Umbilical cord (tissue), 2 donors: ENCODE data around the gene SLC4A9. TPM values are rescaled to one million over a fixed set of nuclear protein-coding genes. Genes with fewer than 3 reads are reported as not detected.
A peak's percentile ranks its signal among the peaks of the same experiment; 100 is the strongest.

Experiments used
- DNase-seq: peaks from one replicate; pipeline ENCODE4 v3.0.0-alpha.2; 2015; ENCODE audit warnings: low spot score
- total RNA-seq: library from RNA; depleted of rRNA; stranded (reverse); fragments of >200 nt; gene quantifications from one replicate; pipeline ENCODE4 v1.2.3, GENCODE V29; 2014; ENCODE audit warnings: low replicate concordance; ENCODE audit not compliant: insufficient read depth

SLC4A9 gene
- total RNA-seq, 1 donor from 2014 or later = not detected

DNA sequence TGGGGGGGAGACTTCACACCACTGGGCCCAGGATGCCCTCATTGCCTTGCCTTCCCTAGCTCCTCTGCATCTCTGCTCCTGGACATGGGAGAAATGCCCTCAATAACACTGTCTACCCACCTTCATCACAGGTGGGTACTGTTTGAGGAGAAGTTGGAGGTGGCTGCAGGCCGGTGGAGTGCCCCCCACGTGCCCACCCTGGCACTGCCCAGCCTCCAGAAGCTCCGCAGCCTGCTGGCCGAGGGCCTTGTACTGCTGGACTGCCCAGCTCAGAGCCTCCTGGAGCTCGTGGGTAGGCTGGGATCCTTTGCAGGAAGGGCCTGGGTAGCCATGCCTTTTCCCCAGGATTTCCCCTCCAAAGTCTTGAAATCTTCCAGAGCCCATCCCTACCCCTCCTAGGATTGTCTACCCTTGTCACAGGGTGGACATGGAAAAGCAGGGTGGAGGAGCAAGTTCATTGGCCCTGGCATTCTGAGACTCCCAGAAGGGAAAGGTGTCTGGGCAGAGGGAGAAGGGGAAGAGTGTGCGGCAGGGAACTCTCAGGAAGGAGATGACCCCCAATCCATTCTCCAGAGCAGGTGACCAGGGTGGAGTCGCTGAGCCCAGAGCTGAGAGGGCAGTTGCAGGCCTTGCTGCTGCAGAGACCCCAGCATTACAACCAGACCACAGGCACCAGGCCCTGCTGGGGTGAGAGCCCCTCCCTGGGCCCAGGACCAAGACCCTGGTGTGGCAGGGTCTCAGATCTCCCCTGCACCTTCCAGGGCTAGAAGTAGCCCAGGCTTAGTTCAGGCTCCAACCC, 886 bp downstream of the SLC4A9 start:
- DNase-seq = no peak

GRCh38 chr5:140361901-140362300, 1.9 kb downstream of the SLC4A9 start:
- no peak for DNase-seq

DNA sequence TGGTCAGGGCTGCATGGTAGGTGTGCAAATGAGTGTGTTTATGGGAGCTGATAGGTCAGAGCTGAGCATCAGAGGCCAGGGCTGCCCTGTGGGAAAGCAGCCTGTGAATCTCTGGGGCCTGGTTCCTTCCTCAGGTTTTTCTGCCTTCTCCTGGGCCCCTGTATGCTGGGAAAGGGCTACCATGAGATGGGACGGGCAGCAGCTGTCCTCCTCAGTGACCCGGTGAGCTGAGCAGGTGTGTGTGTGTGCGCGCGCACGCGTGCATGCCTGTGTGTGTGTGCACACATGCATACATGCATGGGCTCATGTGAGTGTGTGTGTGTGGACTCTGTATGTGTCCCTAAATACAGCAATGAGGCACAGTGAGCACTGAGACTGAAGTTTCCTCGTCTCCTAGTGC, 2.3 kb downstream of the SLC4A9 start:
- no peak for DNase-seq

DNA sequence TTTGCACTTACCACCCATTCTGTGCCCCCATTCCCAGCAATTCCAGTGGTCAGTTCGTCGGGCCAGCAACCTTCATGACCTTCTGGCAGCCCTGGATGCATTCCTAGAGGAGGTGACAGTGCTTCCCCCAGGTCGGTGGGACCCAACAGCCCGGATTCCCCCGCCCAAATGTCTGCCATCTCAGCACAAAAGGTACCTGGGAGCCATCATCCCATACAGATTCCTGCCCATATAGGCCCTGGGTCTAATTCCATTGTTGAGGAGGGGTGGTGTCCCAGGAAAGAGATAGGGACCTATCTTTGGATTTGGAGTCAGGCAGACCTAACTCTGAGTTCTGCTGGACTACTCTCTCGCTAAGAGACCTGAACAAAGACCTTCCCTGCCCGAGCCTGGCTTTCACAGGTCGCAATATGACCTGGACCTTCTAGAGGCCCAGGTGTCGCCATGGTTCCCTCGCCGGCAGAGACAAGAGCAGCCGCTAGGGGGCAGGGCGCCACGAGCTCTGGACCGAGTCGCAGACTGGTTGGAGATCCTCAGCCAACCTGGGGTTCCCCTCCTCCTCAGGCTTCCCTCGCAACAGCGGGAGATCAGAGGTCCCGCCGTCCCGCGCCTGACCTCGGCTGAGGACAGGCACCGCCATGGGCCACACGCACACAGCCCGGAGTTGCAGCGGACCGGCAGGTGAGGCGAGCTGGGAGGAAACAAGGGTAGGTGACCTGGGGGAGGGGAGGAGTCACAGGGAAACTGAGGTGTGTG, 3.1 kb downstream of the SLC4A9 start:
- DNase-seq = peak; percentile 47

DNA sequence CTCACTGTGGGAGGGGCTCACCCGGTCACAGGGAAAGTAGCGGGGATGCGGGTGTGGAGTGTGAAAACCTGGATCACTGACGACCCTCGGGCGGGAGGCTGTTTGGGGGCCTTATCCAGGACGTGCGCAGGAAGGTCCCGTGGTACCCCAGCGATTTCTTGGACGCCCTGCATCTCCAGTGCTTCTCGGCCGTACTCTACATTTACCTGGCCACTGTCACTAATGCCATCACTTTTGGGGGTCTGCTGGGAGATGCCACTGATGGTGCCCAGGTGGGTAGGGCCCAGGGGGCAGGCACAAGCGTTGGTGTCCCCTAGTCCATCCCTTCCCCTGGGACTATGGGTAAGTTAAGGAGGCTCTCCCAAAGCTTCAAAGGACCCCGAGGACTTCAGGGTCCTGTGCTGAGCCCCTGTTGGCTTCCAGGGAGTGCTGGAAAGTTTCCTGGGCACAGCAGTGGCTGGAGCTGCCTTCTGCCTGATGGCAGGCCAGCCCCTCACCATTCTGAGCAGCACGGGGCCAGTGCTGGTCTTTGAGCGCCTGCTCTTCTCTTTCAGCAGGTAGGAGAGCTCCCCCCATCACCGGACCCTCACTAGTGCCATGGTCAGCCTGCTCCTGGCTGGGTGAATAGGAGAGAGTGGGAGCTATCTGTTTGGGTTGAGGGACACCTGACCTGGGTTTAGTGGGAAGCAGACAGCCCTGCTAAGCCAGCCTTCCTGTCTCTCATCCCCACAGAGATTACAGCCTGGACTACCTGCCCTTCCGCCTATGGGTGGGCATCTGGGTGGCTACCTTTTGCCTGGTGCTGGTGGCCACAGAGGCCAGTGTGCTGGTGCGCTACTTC, 3.9 kb downstream of the SLC4A9 start:
- no peak for DNase-seq

DNA sequence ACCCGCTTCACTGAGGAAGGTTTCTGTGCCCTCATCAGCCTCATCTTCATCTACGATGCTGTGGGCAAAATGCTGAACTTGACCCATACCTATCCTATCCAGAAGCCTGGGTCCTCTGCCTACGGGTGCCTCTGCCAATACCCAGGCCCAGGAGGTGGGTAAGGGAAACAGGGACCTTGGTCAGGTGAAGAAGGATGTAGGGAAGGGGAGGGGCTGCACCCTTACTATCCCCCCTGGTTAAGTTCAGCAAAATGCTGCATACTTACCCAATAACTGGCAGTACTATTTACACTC, 4.4 kb downstream of the SLC4A9 start:
- DNase-seq = no peak

GRCh38 chr5:140365282-140365681, 5.3 kb downstream of the SLC4A9 start:
- DNase-seq = no peak

DNA sequence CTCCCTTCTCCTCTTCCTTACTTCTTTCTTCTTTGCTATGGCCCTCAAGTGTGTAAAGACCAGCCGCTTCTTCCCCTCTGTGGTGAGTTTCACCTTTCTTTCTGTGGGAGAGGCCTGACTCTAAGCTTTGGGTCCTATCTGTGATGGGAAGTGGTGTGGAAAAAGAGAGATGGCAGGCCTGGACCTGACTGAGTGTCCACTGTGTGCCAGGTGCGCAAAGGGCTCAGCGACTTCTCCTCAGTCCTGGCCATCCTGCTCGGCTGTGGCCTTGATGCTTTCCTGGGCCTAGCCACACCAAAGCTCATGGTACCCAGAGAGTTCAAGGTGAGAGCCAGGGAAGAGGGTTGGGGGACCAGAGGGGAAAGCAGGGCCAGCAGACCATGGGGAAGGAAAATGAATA, 5.9 kb downstream of the SLC4A9 start:
- DNase-seq = no peak

DNA sequence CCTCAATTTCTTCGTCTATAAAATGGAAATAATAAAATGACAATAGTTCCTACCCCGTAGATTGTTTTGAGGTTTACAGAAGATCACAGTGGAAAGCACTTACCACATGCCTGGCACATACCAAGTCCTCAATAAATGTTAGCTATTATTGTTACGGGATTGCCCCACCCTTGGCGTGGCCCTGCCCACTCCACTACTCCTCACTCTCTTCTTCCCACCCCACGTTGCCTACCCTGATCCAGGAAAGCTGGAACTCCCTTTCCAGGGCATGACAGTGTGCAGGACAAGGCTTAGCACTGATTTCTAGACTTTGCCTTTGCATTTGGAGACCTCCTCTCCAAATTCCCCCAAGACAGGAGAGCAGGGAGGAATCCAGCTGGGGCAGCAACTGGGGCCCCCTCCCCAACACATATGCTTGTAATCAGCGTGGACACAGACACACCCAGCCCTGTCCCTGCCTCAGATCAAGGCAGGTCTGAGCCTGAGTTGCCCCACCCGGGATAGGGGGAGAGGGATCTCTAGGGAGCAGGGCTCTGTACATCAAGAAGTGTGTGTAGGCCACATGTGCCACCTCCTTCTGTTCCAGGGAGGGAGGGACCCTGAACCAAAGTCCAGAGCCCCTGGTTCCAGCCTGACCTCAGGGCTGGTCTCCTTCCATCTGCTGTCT, 6.7 kb downstream of the SLC4A9 start:
- DNase-seq = no peak

DNA sequence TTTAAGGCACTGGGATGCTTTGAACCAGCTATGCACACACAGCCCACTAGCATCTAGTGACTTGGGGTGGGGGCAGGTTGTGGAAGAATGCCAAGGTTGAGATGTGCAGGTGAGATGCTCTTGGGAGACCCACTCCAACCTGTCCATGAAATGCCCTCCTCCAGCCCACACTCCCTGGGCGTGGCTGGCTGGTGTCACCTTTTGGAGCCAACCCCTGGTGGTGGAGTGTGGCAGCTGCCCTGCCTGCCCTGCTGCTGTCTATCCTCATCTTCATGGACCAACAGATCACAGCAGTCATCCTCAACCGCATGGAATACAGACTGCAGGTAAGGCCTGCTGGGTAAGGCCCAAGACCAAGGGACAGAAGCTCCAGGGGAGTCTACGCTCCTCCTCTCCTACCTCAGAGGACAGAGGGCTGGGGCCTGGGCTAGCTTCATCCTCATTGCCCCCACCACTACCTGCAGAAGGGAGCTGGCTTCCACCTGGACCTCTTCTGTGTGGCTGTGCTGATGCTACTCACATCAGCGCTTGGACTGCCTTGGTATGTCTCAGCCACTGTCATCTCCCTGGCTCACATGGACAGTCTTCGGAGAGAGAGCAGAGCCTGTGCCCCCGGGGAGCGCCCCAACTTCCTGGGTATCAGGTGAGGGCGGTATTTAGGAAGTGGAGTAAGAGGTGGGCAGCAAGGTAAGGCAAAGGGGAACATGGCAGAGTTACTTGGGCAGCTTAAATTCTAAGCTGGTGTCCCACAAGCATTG, 7.4 kb downstream of the SLC4A9 start:
- DNase-seq = no peak

DNA sequence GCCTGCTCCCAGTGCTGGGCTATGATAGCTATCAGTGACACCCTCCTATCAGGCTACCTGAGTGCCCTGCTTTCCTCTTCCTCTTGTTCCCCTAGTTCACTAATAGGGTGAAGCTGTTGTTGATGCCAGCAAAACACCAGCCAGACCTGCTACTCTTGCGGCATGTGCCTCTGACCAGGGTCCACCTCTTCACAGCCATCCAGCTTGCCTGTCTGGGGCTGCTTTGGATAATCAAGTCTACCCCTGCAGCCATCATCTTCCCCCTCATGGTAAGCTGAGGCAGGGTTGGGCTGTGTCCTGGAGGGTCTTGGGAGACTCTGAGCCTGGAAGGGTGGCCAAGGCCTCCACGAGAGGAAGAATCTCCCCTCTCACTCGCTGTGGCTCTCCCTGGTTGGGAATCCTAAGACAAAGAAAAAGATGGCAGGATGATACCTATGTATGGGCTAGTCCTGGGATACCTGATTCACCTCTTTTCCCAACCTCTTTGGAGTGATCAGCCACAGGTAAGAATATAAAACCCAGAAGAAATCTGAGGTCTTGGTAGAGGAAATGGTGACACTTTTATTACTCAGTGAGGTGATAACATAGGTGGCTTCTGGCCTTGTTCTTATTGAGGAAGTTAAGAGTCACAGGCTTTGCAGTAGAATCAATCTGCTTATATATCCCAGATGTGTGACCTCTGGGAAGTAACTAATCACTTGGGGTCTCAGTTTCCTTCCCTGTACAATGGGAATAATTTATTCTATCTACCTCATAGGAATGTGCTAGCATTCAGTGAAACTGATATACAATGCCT, 11.6 kb downstream of the SLC4A9 start:
- DNase-seq = no peak

- peak; percentile 82 for DNase-seq
These were observed 13.0 kb downstream of the SLC4A9 start for GRCh38 chr5:140372971-140373487.

DNA sequence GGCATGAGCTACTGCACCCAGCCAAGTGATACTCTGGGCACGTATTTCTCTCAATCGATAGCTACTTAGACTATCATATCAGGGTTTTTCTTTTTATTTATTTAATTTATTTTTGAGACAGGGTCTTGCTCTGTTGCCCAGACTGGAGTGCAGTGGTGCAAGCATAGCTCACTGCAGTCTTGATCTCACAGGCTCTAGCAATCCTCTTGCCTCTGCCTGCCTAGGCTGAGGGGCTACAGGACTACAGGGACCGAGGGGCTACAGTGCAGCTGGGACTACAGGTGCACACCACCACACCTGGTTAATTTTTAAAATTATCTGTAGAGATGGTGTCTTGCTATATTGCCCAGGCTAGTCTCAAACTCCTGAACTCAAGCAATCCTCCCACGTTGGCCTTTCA, 21.4 kb downstream of the SLC4A9 start:
- DNase-seq = no peak

DNA sequence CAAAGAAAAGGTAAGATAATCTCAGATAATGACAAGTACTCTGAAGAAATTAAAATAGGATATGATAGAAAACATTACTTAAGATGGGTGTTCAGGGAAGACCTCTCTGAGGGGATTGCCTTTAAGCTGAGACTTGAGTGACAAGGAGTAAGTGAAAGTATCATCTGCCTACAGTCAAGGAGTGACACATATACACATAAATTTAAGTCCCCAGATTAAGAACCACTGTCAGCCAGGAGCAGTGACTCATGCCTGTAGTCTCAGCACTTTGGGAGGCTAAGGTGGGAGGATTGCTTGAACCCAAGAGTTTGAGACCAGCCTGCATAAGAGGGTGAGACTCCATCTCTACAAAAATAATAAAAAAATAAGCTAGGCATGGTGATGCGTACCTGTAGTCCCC, 22.0 kb downstream of the SLC4A9 start:
- no peak for DNase-seq

DNA sequence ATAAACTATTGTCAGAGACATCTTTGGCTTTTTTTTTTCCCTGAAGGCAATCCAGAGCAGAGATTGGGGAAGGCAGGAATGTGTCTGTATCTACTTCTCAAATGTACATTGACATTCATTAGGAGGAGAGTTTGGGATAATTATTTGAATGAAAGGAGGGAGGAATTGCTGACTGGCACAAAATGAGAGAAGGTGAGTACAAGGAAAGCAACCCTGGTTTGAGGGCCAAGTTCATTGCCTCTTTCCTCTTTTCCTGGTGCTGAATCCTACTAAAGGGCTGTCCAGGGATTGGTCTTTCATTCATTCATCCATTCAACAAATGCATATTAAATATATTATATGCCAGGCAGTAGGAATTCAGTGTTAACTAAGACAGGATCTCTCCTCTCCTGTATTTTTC, 22.9 kb downstream of the SLC4A9 start:
- no peak for DNase-seq

DNA sequence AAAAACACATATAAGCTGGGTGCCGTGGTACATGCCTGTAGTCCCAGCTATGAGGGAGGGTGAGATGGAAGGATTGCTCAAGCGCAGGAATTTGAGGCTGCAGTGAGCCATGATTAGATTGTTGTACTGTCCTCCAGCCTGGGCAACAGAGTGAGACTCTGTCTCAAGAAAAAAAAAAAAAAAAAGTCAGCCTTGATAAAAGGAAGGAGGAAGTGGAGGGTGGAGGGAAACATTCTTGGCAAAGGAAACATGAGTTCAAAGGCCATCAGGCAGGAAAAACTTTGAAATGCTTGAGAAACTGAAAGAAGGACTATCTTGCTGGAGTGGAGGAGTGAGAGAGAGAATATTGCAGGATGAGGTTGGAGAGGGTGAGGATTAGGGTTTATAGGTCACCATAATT, 23.3 kb downstream of the SLC4A9 start:
- no peak for DNase-seq

DNA sequence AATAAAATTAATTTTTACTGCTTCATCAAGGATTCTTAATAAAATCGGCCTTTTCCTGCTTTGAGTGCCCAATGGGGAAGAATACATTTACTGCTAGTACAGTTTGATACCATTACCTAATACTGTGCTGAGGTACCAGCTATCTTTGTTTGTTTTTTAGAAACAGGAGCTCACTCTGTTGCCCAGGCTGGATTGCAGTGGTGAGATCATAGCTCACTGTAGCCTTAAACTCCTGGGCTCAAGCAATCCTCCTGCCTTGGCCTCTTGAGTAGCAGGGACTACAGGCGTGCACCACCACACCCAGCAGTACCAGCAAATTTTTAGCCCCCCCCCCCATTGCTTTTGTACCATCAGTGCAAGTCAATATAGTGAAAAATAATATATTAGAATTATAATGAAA, 28.1 kb downstream of the SLC4A9 start:
- no peak for DNase-seq

DNA sequence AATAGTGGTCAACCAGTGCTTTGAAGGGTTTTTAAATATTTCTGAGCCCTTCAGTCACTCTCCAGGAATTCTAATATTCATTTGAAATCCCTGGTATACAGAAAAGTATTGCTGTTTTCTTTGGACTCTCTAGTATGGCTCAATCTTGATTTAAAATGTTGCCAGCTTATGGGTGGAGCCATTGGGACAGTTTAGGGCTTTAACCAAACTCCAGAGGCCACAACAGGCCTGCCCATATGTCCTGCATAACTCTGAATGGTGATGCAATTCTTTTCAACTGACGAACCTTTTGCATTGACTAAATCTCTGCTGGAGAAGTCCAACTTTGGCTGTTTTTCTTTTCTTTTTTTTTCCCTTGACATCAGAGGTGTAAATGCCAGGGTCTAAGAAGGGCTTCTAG, 31.3 kb downstream of the SLC4A9 start:
- no peak for DNase-seq

DNA sequence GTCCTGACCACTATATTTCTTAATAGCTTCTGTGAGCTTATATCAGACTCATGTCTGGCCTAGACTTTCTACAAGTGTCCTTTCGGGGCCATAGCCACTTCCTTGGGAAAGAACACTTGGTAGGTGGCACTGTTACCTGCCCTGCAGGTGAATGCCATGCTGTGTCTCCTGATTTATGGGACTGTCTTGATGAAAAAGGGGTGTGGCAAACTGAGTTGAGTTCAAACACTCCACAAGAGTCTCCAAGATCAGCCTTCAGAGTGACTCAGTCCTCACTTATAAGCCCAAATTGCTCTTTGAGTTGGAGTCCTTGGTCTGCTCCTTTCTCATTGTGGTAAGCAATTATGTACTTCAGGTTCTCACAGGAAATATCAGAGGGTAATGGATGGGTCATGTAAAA, 31.7 kb downstream of the SLC4A9 start:
- no peak for DNase-seq

GRCh38 chr5:140393738-140394137, 33.7 kb downstream of the SLC4A9 start:
- no peak for DNase-seq
